Esophagus squamous epithelium (tissue), 4 donors: ENCODE results near the gene FHIT.

Source experiments
- CTCF ChIP-seq, 6 experiments: fragments of 450-650 bp in 4 of 6; fragments of 200-600 bp in 2 of 6; sonication (generic) in 2 of 6; IDR thresholded peaks; one replicate each; pipeline ENCODE4 v1.5.1; 2016 to 2019; ENCODE audit warnings: antibody characterized with exemption in 6 of 6, mild to moderate bottlenecking in 4 of 6, moderate library complexity in 4 of 6
- POLR2A ChIP-seq, 4 donors: fragments of 450-650 bp; IDR thresholded peaks; one replicate each; pipeline ENCODE4 v1.6.1; 2017; ENCODE audit warnings: antibody characterized with exemption in 4 of 4, mild to moderate bottlenecking in 4 of 4, moderate library complexity in 3 of 4

- TF ChIP-seq CTCF (IDR thresholded peaks at IDR 0.05) (no peak), POLR2A (IDR thresholded peaks at IDR 0.05) (no peak)
These were observed 547.1 kb downstream of the FHIT start for GRCh38 chr3:60703956-60704736.
